ENCODE data around the gene BMERB1. TPM values are rescaled to one million over a fixed set of nuclear protein-coding genes. Genes with fewer than 3 reads are reported as not detected.
"Not testable (repeated sequence)": the region's sequence is repeated elsewhere in the genome, so short reads cannot be mapped to it uniquely, and the experiment has no call there.

BMERB1 gene
- total RNA-seq, 2 donors from 2014 or later, result 6.2 to 9.1 TPM

GRCh38 chr16:15542734-15543347 lies 108.5 kb downstream of the BMERB1 start:
- no peak for DNase-seq
- Histone ChIP-seq H3K4me3 (no peak overlapping the region), H3K36me3 (no peaks in the 10 kb centered on the region), H3K9me3 (no peaks in the 10 kb centered on the region), H3K4me1 (no peaks in the 10 kb centered on the region), H3K27ac (no peak overlapping the region), H3K9ac (ENCODE audit: low read depth in 2 of 2, low read length in 2 of 2) (no peak overlapping the region), H3K27me3 (no peaks in the 10 kb centered on the region)
- TF ChIP-seq CTCF (IDR thresholded peaks at IDR 0.05), result no peak
- intact Hi-C loops (cut with DNase I), result no loop called here

GRCh38 chr16:15544405-15544804 lies 110.0 kb downstream of the BMERB1 start:
- intact Hi-C loops (cut with DNase I), result no loop called here

GRCh38 chr16:15545544-15545943 lies 111.2 kb downstream of the BMERB1 start:
- H3K4me3 ChIP-seq, result no peak overlapping the region
- intact Hi-C loops (cut with DNase I), result no loop called here
- no peaks in the 10 kb centered on the region for H3K36me3 ChIP-seq
- no peaks in the 10 kb centered on the region for H3K27me3 ChIP-seq
- no peaks in the 10 kb centered on the region for H3K4me1 ChIP-seq
- no peak for DNase-seq
- H3K27ac ChIP-seq, result no peak overlapping the region
- H3K9ac ChIP-seq (ENCODE audit: low read depth in 2 of 2, low read length in 2 of 2), result no peak overlapping the region
- H3K9me3 ChIP-seq, result no peaks in the 10 kb centered on the region
- no peak for TF ChIP-seq CTCF (IDR thresholded peaks at IDR 0.05)

More at GRCh38 chr16:15544405-15544804, 110.0 kb downstream of the BMERB1 start:
- H3K4me3 ChIP-seq, result no peak overlapping the region
- no peaks in the 10 kb centered on the region for H3K9me3 ChIP-seq
- TF ChIP-seq CTCF (IDR thresholded peaks at IDR 0.05), result no peak
- no peak for DNase-seq
- H3K9ac ChIP-seq (ENCODE audit: low read depth in 2 of 2, low read length in 2 of 2), result no peak overlapping the region
- no peaks in the 10 kb centered on the region for H3K36me3 ChIP-seq
- H3K27ac ChIP-seq, result no peak overlapping the region
- no peaks in the 10 kb centered on the region for H3K27me3 ChIP-seq
- no peaks in the 10 kb centered on the region for H3K4me1 ChIP-seq

DNA sequence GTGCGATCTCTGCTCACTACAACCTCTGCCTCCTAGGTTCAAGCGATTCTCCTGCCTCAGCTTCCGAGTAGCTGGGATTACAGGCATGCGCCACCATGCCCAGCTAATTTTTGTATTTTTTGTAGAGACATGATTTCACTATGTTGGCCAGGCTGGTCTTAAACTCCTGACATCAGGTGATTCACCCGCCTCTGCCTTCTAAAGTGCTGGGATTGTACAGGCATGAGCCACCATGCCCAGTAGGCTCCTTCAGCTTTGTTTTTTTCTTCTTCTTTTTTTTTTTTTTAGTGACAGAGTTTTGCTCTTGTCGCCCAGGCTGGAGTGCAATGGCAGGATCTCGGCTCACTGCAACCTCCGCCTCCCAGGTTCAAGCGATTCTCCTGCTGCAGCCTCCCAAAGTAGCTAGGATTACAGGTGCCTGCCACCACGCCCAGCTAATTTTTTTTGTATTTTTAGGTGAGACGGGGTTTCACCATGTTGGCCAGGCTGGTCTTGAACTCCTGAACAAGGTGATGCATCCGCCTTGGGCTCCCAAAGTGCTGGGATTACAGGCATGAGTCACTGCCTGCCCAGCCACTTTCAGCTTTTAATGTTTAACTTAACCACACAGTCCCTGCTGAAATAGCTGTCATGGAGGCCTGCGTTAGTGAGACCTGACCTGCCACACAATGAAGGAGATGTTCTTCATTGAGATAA lies 112.8 kb downstream of the BMERB1 start:
- H3K36me3 ChIP-seq; H3K4me1 ChIP-seq; H3K9me3 ChIP-seq; intact Hi-C loops (cut with DNase I); H3K27me3 ChIP-seq; DNase-seq; H3K4me3 ChIP-seq; H3K27ac ChIP-seq; H3K9ac ChIP-seq (ENCODE audit: low read depth in 2 of 2, low read length in 2 of 2): not testable (repeated sequence)

DNA sequence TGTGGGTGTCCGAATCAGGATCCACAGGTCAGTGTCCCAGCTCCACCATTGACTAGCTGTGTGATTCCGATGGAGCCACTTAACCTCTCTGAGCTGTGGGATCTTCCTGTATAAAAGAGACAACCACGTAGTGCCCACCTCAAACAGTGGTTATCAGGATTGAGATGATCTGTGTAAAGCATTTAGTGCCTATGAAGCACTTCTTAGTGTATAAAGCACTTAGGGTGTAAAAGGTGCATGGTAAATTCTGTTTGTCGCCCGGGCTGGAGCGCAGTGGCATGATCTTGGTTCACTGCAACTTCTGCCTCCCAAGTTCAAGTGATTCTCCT lies 113.3 kb downstream of the BMERB1 start:
- Histone ChIP-seq H3K4me3 (no peak overlapping the region), H3K9ac (ENCODE audit: low read depth in 2 of 2, low read length in 2 of 2) (no peak overlapping the region)
- intact Hi-C loops (cut with DNase I), result no loop called here

More for the DNA sequence above, 113.3 kb downstream of the BMERB1 start:
- H3K27ac ChIP-seq, result no peak overlapping the region
- no peaks in the 10 kb centered on the region for H3K36me3 ChIP-seq
- no peak for DNase-seq
- H3K27me3 ChIP-seq, result no peaks in the 10 kb centered on the region
- no peaks in the 10 kb centered on the region for H3K4me1 ChIP-seq
- H3K9me3 ChIP-seq, result no peaks in the 10 kb centered on the region
- TF ChIP-seq CTCF (IDR thresholded peaks at IDR 0.05), result no peak

Data from colonic mucosa (tissue), 4 donors.